ENCODE results near the gene TLK1.

GRCh38 chr2:171098607-171099006, 62.1 kb downstream of the TLK1 start:
- TF ChIP-seq GATA2 (IDR thresholded peaks at IDR 0.05; ENCODE audit: low read depth, low read length) (no peak), GATA3 (IDR thresholded peaks at IDR 0.05; ENCODE audit: low read depth, low read length) (no peak)
